Activated gamma-delta T cell treated with anti-CD3 and anti-CD28 coated beads, Interleukin-2, amount 50 U/mL, for 16 hours (primary cell): ENCODE results near the gene CLDN3.
"Not testable (repeated sequence)": the region's sequence is repeated elsewhere in the genome, so short reads cannot be mapped to it uniquely, and the experiment has no call there.

Experiments
- DNase-seq: peaks from one replicate; pipeline ENCODE4 v3.0.0-alpha.2; 2020; ENCODE audit warnings: low read depth

CLDN3 gene

DNA sequence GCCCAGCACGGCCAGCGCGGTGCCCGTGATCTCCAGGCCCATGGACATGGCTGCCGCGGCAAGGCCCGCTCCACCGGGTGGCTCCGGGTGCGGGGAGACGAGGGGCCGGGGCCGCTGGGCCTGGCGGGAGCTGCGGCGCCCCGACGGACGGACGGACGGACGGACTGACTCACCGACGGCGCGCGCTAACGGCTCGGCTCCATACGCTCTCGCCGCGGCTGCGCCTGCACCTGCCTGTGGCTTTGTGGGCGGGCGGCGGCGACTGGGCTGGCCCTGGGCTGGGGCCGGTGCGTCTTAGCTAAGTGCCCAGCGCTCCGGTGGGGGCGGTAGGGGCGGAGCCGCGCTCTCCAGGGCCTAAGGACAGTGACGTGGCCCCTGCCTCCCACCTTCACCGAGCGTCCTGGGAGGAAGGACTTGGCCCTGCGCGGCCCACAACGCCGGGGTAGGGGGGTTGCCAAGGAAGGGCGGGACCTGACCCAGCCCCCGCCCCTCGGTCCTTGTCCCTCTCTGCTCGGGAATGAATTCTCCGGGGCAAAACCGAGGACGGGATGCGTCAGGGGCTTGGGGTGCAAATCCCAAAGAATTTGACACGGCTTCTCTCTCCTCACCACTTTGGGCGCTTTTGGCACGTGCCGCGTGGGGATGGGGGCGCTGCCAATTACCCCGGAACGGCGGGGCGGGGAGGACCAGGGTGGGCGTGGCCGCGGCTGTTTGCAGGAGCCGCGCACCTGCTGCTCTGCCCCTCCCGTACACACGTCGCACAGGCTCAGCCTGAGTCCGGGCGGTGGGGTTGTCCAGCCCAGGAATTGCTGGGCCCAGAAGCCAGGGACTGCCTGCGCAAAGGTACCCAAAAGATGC lies at the start of gene CLDN3:
TSS of gene CLDN3 (minus strand) at position 269 of the 858 bp plus-strand sequence. CDS start at position 48, 221 bp downstream.
- DNase-seq: no peak

DNA sequence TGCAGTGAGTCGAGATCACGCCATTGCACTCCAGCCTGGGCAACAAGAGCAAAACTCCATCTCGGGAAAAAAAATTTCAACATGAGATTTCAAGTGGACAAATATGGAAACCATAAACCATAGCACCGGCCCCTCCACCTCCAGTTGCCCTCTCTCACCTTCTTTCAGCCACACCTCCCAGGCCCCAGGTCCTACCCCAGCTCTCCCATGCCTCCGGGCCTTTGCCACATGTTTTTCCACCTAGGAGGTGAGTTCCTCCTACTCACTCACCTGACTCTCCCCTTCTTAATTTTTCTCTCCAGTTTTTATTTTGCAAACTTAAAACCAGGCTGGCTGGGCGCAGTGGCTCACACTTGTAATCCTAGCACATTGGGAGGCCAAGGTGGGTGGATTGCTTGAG lies 47.1 kb upstream of the CLDN3 start:
- no peak for DNase-seq

DNA sequence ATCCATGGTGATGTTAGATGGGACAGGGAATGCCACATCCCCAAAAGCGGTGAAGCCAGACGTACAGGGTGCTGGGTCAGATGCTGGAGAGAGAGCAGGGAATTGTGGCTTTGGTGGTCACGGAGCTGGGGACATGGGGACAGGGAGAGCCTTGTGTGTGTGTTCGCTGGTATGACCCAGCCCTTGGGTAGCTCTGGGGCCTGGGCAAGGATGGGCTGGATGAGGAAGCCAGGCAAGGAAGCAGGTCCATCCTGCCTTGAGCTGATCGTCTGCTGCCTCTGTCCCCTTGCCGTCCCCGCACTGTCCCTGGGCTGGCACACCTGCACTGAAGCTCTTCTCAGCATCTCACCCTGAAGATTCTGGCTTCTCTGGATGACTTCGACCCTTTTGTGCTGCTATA lies 45.4 kb upstream of the CLDN3 start:
- DNase-seq: no peak

- DNase-seq: no peak
Observed at GRCh38 chr7:73812996-73813395, 42.9 kb upstream of the CLDN3 start.

GRCh38 chr7:73811760-73812168 lies 41.7 kb upstream of the CLDN3 start:
- DNase-seq: peak; percentile 18

- DNase-seq: no peak
Observed at GRCh38 chr7:73810998-73811360, 40.9 kb upstream of the CLDN3 start.

GRCh38 chr7:73809467-73809951 lies 39.4 kb upstream of the CLDN3 start:
- no peak for DNase-seq

- no peak for DNase-seq
Observed at GRCh38 chr7:73802459-73802858, 32.4 kb upstream of the CLDN3 start.

GRCh38 chr7:73801577-73801976 lies 31.5 kb upstream of the CLDN3 start:
- DNase-seq: no peak

- DNase-seq: no peak
Observed at GRCh38 chr7:73799282-73800141, 29.4 kb upstream of the CLDN3 start.

- not testable (repeated sequence) for DNase-seq
Observed at GRCh38 chr7:73797176-73797575, 27.1 kb upstream of the CLDN3 start.

DNA sequence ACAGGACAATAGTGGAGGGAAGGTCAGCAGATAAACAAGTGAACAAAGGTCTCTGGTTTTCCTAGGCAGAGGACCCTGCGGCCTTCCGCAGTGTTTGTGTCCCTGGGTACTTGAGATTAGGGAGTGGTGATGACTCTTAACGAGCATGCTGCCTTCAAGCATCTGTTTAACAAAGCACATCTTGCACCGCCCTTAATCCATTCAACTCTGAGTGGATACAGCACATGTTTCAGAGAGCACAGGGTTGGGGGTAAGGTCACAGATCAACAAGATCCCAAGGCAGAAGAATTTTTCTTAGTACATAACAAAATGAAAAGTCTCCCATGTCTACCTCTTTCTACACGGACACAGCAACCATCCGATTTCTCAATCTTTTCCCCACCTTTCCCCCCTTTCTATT lies 26.6 kb upstream of the CLDN3 start:
- DNase-seq: not testable (repeated sequence)

DNA sequence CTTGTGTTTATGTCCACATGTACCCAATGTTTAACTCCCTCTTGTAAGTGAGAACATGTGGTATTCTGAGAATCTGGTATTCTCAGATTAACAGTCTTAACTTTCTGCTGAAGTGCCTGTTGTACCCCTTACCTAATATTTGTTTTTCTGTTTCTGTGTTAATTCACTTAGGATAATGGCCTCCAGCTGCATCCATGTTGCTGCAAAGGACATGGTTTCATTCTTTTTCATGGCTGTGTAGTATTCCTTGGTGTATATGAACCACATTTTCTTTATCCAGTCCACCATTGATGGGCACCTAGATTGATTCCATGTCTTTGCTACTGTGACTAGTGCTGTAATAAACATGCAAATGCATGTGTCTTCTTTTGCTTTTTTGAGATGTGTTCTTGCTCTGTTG lies 25.1 kb upstream of the CLDN3 start:
- DNase-seq: not testable (repeated sequence)

DNA sequence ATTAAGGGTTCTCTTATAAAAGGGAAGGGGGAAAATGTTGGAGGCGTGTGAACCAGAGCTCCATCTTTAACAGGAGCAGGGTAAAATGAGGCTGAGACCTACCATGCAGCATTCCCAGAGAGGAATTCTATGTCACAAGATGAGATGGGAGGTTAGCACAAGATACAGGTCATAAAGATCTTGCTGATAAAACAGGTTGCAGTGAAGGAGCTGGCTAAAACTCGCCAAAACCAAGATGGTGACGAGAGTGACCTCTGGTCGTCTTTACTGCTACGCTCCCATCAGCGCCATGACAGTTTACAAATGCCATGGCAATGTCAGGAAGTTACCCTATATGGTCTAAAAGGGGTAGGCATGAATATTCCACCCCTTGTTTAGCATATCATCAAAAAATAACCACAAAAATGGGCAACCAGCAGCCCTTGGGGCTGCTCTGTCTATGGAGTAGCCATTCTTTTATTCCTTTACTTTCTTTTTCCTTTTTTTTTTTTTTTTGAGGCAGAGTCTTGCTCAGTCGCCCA lies 21.2 kb upstream of the CLDN3 start:
- not testable (repeated sequence) for DNase-seq

DNA sequence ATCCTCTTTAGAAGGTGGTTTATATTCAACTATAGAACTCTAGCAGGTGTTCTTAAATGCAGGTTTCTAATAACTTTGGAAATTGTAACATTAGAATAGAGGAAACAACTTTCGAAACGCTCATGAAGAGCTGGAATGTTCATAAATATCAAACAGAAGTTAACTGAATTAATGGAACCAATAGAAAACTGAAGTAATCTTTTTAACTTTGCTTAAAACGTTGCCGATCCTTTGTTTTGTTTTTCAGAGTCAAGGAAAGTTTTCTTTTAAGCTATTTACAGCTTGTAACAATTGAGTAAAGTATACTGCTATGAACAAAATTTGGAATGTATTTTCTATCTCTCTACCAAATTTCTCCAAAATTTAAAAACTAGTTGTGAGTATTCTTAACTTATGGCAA lies 19.0 kb upstream of the CLDN3 start:
- no peak for DNase-seq

GRCh38 chr7:73787786-73788048 lies 17.6 kb upstream of the CLDN3 start:
- not testable (repeated sequence) for DNase-seq

- DNase-seq: no peak
Observed at GRCh38 chr7:73786588-73786987, 16.5 kb upstream of the CLDN3 start.

GRCh38 chr7:73779517-73779916 lies 9.4 kb upstream of the CLDN3 start:
- no peak for DNase-seq

- DNase-seq: no peak
Observed at GRCh38 chr7:73778801-73779389, 8.8 kb upstream of the CLDN3 start.

- no peak for DNase-seq
Observed at GRCh38 chr7:73774923-73775322, 4.9 kb upstream of the CLDN3 start.

DNA sequence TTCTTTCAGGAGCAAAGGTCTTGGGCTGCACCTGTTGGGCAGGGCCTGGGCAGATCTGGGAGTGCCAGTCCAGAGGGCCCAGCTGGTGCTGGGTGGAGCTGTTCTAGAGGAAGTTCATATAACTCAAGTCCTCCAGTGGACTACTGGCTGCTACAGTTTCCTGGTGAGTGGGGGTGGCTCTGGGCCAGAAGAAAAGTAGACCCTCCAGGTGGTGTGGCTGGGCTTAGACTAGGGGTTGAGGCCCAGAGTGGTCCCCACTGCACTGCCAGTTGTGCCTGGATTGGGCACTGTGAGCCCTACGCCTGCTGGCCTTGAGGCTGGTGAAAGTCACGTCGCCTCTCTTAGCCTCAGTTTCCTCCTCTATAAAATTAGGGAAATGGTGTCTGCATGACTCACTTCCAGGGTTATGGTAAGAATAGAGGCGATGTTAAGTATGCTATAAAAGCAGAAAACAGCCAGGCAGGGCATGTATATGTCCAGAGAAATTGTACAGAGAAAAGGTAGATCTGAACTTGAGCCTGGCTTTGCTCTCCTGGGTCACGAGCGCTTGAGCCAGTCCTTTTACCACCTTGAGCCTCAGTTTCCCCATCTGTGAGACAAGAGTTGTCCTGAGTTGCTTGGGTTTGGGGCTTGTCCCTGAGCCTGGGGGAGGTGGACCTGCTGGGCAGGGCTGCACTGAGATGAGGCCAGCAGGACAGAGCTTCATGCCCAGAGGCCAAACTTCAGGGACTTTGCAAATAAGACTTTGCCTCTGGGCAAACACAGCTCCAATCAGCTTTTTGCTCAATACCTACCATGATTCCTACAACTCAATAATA lies 3.8 kb upstream of the CLDN3 start:
- no peak for DNase-seq
